ENCODE measurements around the gene TXN2.

Gene TXN2

DNA sequence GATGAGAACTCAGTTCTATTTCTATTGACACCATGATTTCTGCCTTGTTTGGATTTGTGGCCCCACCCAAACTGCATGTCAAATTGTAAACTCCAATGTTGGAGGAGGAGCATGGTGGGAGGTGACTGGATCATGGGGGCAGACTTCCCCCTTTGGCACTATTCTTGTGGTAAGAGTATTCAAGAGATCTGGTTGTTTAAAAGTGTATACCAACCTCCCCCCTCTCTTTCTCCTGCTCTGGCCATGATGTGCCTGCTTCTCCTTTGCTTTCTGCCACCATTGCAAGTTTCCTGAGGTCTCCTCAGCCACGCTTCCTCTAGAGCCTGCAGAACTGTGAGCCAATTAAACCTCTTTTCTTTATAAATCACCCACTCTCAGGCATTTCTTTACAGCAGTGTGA lies 33.3 kb upstream of the TXN2 start:
- in situ Hi-C loops (cut with HindIII; ENCODE audit: low sequenced_read_pairs) = no loop called here
- TF ChIP-seq, protein P1, sequence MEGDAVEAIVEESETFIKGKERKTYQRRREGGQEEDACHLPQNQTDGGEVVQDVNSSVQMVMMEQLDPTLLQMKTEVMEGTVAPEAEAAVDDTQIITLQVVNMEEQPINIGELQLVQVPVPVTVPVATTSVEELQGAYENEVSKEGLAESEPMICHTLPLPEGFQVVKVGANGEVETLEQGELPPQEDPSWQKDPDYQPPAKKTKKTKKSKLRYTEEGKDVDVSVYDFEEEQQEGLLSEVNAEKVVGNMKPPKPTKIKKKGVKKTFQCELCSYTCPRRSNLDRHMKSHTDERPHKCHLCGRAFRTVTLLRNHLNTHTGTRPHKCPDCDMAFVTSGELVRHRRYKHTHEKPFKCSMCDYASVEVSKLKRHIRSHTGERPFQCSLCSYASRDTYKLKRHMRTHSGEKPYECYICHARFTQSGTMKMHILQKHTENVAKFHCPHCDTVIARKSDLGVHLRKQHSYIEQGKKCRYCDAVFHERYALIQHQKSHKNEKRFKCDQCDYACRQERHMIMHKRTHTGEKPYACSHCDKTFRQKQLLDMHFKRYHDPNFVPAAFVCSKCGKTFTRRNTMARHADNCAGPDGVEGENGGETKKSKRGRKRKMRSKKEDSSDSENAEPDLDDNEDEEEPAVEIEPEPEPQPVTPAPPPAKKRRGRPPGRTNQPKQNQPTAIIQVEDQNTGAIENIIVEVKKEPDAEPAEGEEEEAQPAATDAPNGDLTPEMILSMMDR (IDR thresholded peaks at IDR 0.05; ENCODE audit: low read depth, low read length, missing control alignments) = no peak
- H3K4me3 ChIP-seq (ENCODE audit: low read depth, low read length) = no peak overlapping the region
- DNase-seq (ENCODE audit: low read depth) = no peak

DNA sequence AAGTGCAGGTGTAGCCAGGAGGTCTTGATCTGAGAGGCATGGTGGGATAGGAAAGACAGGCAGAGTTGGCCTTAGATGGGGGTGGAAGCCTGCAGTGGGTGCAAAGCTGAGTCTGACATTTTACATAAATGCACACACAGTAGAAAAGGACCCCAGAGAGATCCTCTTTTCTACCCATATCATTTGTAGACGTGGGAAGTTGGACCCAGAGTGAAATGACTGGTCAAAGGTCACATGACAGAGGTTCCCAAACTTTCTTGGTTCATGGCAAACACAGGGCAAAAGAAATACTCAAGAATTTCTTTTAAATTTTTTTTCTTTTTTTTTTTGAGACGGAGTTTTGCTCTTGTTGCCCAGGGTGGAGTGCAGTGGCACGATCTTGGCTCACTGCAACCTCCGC lies 31.6 kb upstream of the TXN2 start:
- TF ChIP-seq, protein P1 (IDR thresholded peaks at IDR 0.05; ENCODE audit: low read depth, low read length, missing control alignments) = no peak
- no peak for DNase-seq (ENCODE audit: low read depth)
- no peak overlapping the region for H3K4me3 ChIP-seq (ENCODE audit: low read depth, low read length)
- in situ Hi-C loops (cut with HindIII; ENCODE audit: low sequenced_read_pairs) = no loop called here

- TF ChIP-seq, protein P1 (IDR thresholded peaks at IDR 0.05; ENCODE audit: low read depth, low read length, missing control alignments) = no peak
- in situ Hi-C loops (cut with HindIII; ENCODE audit: low sequenced_read_pairs) = no loop called here
- H3K4me3 ChIP-seq (ENCODE audit: low read depth, low read length) = no peak overlapping the region
- DNase-seq (ENCODE audit: low read depth) = no peak
Observed at GRCh38 chr22:36512333-36512732, 30.9 kb upstream of the TXN2 start.

DNA sequence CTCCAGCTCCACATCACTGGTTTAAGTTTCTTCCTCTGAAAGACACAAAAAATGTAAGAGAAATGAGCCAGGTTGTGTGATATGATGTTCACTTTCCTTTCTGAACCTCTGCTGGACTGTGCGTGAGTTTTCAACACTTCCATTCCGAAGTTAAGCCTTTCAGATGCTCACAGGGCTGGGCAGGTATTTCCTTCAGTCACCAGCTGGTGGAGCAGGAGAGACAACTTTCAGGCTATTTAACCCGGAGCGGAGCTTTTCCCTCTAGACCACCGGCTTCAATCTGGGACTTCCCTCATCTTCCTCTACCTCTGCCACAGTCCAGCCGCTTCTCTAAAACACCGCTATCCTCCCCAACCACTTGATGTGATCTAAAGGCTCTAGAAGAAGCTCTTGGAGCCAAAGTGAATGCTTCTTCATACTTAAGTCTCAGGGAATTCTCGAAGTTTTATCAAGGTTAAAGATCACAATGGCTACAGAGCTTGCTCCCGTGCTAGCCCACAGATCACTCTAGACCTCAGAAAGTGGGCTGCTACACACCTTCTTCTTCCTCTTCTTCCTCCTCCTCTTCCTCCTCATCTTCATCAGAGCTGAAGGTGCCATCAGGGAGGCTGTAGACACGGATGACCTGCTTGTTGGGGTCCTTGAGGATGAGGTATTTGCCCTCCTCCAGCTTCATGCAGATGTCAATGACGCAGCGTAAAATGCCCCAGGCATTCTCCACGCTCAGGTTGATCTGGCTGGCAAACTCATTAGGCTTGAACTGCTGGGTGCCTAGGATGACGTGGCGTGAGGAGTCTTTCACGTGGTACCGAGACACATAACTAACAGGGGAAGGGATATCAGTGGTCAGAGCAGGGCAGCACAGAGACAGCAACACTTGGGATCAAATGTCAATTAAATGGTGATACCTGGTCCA lies 29.8 kb upstream of the TXN2 start:
- in situ Hi-C loops (cut with HindIII; ENCODE audit: low sequenced_read_pairs) = no loop called here
- DNase-seq (ENCODE audit: low read depth) = peak; percentile 28

DNA sequence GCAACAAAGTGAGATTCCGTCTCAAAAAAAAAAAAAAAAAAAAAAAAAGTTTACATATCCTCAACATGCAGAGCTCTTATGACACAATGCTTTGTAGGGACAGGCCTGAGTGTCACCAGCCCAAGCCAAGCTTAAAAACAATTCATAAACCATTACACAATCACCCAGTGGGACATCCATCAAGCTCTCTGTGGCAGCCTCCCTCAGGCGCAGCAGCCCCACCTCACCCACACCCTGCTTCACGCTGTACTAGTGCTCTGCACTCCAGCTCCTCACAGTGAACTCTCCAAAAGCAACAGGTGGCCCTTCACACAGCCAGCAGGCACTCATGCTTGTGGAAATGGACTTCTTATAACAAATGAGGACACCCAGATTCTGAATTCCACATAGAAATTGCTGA lies 28.9 kb upstream of the TXN2 start:
- in situ Hi-C loops (cut with HindIII; ENCODE audit: low sequenced_read_pairs) = no loop called here
- DNase-seq (ENCODE audit: low read depth) = no peak
- no peak overlapping the region for H3K4me3 ChIP-seq (ENCODE audit: low read depth, low read length)
- TF ChIP-seq, protein P1 (IDR thresholded peaks at IDR 0.05; ENCODE audit: low read depth, low read length, missing control alignments) = no peak

More for the DNA sequence above, 29.8 kb upstream of the TXN2 start:
- H3K4me3 ChIP-seq (ENCODE audit: low read depth, low read length) = no peak overlapping the region
- TF ChIP-seq, protein P1 (IDR thresholded peaks at IDR 0.05; ENCODE audit: low read depth, low read length, missing control alignments) = peak; percentile 78

- in situ Hi-C loops (cut with HindIII; ENCODE audit: low sequenced_read_pairs) = no loop called here
- peak overlapping the region; percentile 50 for H3K4me3 ChIP-seq (ENCODE audit: low read depth, low read length)
- TF ChIP-seq, protein P1 (IDR thresholded peaks at IDR 0.05; ENCODE audit: low read depth, low read length, missing control alignments) = no peak
- no peak for DNase-seq (ENCODE audit: low read depth)
Observed at GRCh38 chr22:36507518-36508010, 26.1 kb upstream of the TXN2 start.

All from astrocyte of the cerebellum (primary cell).